ENCODE measurements around the gene ANGPT4. TPM values are rescaled to one million over a fixed set of nuclear protein-coding genes. Genes with fewer than 3 reads are reported as not detected.

ANGPT4 gene, protein sequence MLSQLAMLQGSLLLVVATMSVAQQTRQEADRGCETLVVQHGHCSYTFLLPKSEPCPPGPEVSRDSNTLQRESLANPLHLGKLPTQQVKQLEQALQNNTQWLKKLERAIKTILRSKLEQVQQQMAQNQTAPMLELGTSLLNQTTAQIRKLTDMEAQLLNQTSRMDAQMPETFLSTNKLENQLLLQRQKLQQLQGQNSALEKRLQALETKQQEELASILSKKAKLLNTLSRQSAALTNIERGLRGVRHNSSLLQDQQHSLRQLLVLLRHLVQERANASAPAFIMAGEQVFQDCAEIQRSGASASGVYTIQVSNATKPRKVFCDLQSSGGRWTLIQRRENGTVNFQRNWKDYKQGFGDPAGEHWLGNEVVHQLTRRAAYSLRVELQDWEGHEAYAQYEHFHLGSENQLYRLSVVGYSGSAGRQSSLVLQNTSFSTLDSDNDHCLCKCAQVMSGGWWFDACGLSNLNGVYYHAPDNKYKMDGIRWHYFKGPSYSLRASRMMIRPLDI
- total RNA-seq (2014; rRNA removed; shearing (Covaris generic)), result 0.53 and 1.3 TPM in 2 replicates

DNA sequence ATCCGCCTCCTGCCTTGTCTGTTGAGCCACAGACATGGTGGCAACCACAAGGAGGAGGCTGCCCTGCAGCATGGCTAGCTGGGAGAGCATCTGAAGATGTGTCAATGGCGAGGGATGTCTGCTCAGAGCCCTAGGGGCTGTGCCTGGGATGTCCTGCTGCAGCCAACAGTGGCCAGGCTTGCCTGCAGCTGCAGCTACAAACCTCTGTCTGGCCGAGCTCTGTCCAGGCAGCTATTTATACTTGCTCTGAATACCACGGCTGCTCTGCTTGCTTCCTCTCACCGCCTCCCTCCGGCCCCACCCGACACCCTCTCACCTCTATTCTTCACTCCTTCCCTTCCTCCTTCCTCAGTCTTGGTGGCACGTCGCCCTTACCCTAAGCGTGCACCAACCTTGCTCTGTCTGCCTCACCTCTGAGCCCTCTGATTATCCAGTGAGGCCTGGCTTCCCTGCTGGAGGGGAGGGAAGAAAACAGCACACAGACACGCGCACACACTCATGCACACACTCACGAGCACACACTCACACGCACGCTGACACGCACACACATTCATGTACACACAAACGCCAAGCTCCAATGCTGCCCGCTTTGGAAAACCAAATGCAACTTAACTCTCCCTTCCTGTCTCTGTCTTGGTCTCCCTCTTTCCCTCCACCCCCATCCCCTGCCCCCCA lies at the start of gene ANGPT4:
TSS of gene ANGPT4 (minus strand) at position 210 of the 675 bp plus-strand sequence. CDS start at position 90, 120 bp downstream.
- DNase-seq (ENCODE audit: low spot score), result no peak

DNA sequence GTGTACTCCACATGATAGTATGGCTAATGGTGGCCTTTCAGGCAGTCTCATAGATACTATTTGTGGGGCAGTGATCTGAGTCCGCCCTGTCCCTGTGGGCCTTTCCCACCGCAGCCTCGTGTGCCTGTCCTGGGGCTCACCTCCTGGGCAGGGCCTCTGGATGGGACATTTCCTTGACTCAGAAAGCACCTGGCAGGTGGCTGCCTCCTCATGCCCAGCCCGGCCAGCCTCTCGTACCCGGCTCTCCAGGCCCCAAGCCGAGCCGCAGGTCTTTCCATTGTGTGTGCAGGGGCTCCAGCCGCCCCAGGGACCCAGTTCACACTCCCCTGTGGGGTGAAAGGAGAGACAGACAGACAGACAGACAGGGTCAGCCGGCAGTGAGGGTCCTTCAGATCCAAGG lies 47.7 kb upstream of the ANGPT4 start:
- no peak for DNase-seq (ENCODE audit: low spot score)

- no peak for DNase-seq (ENCODE audit: low spot score)
Measured at GRCh38 chr20:962683-963082, 46.5 kb upstream of the ANGPT4 start.

DNA sequence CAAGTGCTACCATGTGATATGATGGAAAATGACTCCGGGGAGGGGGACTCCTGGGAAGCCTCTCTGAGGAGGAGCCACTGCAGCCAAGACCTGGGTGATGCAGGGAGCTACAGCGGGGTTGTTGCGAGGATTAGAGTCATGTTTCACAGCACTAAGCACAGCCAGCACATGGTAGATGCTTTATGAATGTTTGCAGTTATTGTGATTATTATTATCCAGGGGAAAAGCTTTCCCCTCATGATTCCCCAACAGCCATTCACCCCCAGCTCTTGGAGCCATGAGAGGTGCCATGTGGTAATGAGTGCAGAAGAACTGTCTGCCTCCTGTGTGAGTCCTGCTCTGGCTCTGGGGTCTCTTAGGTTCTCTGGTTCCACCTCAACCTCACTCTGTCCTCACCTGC lies 46.1 kb upstream of the ANGPT4 start:
- no peak for DNase-seq (ENCODE audit: low spot score)

DNA sequence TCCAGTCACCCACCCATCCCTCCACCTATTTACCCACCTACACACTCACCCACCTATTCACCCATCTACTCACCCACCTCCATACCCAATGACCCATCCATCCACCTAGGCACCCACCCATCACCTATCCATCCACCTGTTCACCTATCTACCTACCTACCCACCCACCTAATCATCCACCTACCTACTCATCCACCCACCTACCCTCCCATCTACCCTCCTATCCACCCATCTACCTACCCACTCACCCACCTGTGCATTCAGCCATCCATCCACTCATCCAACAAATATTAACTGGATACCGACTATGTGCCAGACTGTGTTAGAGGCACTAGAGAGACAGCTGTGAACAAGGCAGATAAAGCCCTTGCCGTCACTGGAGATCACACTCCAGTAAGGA lies 45.6 kb upstream of the ANGPT4 start:
- no peak for DNase-seq (ENCODE audit: low spot score)

DNA sequence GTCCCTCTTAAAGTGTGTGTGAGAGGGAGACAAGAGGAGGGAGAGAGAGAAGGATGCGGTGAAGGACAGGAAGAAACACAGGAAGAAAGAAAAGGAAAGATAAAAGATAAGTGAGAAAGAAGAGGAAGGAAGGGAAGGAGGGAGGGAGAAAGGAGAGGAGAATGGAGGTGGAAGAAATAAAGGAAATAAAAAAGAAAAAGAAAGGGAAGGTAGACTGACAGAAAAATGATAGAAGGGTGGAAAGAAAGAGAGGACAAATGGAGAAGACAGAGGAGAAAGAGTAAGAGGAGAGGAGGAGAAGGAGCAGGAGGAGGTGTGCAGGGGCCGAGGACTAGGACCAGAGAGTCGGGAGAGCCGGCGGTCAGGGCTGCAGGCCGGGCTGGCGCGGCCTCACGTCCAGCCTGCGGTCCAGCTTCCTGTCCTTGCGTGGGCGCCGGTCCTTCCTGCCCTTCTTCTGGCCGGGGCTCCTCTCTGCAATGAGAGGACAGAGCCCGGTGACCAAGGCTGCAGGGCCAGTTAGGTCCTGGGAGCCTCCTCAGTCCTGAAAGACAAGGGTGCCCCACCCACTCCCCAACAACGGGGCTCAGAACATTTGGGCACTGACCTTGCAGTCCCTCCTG lies 44.0 kb upstream of the ANGPT4 start:
- no peak for DNase-seq (ENCODE audit: low spot score)

DNA sequence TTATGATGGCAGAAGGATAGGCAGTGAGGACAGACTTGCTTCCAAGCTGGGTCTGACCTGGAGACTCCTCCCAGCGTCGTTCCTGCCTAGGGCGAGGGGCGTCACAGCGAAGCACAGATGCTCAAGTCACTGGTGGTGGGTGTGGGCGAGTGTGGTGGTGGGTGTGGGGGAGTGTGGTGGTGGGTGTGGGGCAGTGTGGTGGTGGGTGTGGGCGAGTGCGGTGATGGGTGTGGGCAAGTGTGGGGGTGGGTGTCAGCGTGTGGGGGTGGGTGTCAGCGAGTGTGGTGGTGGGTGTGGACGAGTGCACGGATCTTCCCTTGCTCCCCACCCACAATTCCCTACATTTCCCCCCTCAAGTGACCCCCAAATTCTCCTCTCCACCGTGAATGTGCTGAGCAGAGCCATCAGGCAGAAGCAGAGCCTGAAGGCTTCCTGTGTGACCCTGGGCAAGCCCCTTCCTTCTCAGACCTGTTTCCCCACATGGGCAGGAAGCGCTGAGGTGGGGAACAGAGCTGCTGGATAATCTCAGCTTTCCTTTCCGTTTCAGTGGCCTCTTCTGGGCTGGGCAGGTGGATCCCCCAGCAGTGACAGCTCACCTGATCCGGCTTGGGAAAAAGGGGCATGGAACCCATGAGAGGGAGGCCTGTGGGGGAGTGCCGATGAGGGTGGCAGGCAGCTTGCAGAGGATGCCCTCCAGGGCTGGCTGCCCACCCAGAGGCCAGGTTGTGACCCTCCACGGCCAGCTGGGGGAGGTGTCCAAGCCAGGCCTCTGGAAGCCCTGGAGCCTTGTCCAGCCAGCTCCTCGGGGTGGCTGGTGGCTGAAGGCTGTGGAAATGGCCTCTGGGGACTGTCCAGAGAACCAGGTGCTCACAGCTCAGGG lies 43.0 kb upstream of the ANGPT4 start:
- DNase-seq (ENCODE audit: low spot score), result no peak

- DNase-seq (ENCODE audit: low spot score), result no peak
Measured at GRCh38 chr20:957544-957943, 41.4 kb upstream of the ANGPT4 start.

- peak; percentile 61 for DNase-seq (ENCODE audit: low spot score)
Measured at GRCh38 chr20:956330-956951, 40.3 kb upstream of the ANGPT4 start.

DNA sequence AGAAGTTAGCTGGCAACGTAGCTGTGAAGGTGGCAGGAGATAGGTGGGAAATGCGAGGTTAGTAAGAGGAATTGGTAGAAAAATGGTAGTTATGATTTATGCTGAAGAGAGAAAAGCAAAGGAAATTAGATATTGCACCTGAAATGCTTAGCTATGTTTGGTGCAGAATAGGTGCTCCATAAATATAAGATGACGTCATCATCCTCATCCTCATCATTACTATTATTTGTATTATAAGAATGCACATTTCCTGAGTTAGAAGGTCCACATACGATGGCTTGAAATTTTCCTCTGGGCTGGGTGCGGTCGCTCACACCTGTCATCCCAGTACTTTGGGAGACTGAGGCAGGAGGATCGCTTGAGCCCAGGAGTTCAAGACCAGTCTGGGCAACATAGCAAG lies 39.5 kb upstream of the ANGPT4 start:
- no peak for DNase-seq (ENCODE audit: low spot score)

- DNase-seq (ENCODE audit: low spot score), result no peak
Measured at GRCh38 chr20:955111-955510, 39.0 kb upstream of the ANGPT4 start.

DNA sequence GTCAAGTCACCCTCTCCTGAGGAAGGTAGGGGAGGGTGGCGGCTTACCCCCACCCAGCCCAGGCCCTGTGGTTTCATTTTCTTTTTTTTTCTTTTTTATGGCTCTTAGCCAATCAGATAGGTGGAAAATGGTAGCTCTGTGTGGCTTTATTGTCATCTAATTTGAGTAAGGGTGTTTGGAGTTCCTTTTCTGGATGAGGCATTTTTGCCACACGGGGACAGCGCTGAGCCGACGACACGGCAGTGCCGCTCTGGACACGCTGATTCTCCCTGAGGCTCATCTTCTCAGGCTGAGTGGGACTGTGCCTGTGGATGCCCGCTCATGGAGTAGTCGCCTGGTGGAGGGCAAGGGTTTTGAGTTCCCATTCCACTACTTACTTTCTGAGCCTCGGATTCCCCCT lies 37.6 kb upstream of the ANGPT4 start:
- DNase-seq (ENCODE audit: low spot score), result peak; percentile 21

GRCh38 chr20:952196-952795 lies 36.2 kb upstream of the ANGPT4 start:
- no peak for DNase-seq (ENCODE audit: low spot score)

- DNase-seq (ENCODE audit: low spot score), result no peak
Measured at GRCh38 chr20:951384-952169, 35.4 kb upstream of the ANGPT4 start.

DNA sequence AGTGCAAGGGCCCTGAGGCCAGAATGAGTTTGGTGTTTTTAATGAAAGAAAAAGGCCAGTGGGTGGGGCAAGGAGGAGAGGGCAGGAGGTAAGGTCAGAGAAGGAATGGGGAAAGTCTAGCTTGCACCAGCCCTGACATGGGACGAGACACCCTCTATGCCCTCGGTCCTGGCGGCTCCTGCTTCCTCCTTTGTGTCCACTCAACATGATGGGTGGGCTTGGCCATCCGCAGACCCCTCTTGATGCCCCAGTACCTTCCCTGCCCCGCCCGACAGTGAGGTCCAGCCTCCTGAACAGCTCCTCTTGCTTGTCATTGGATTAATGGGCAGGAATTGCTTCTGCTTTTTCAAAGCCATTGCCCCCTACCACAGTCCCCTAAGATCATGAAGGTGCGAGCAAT lies 33.6 kb upstream of the ANGPT4 start:
- DNase-seq (ENCODE audit: low spot score), result no peak

DNA sequence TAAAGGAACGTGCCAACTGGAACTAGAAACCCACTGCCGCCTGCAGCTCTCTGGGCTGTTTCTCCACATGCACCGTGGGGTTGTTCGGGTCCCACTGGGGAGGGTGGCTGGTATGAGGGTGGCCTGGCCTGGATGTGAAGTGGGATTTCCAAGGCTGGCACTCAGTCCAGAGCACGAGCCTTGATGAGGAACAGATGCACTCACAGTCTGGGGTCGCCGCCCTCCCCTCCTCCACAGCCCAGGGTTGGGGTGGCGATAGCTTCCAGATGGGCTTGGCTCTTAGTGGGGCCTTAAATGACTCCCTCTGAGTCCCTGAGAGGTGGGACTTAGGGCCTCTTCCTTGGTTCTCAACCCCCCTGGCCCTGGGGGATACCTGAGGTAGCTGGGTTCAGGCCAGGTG lies 30.7 kb upstream of the ANGPT4 start:
- no peak for DNase-seq (ENCODE audit: low spot score)

- no peak for DNase-seq (ENCODE audit: low spot score)
Measured at GRCh38 chr20:945841-946240, 29.7 kb upstream of the ANGPT4 start.

- DNase-seq (ENCODE audit: low spot score), result no peak
Measured at GRCh38 chr20:944774-945410, 28.8 kb upstream of the ANGPT4 start.

DNA sequence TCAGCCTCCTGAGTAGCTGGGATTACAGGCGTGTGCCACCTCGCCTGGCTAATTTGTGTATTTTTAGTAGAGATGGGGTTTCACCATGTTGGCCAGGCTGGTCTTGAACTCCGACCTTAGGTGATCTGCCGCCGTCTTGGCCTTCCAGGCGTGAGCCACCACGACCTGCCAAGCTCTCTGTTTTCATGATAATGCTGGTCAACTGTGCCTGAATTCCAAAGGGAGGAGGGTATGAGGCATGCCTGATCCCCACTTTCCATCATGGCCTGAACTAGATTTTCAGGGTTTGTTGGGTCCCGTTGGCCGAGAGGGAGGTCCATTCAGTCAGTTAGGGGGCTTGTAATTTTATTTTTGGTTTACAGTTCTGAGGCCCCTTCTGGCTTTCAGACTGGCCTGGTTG lies 28.0 kb upstream of the ANGPT4 start:
- DNase-seq (ENCODE audit: low spot score), result no peak

All from H4 (cell line).